ENCODE data around the gene KCNH5. TPM values are rescaled to one million over a fixed set of nuclear protein-coding genes. Genes with fewer than 3 reads are reported as not detected.

Gene KCNH5
- total RNA-seq, 4 donors from 2014 or later, result not detected

GRCh38 chr14:63055631-63056030 lies 10.4 kb upstream of the KCNH5 start:
- DNase-seq, result no peak
- H3K9me3 ChIP-seq, result no peaks in the 10 kb centered on the region
- intact Hi-C loops (cut with DNase I; ENCODE audit: low total_unique reads), result no loop called here
- in situ Hi-C loops (cut with MboI; ENCODE audit: low sequenced_read_pairs in 4 of 4), result no loop called here
- no peak for ATAC-seq
- no peak overlapping the region for H3K27ac ChIP-seq
- H3K4me3 ChIP-seq, result no peak overlapping the region
- H3K27me3 ChIP-seq, result no peaks in the 10 kb centered on the region
- no peak for TF ChIP-seq POLR2A (IDR thresholded peaks at IDR 0.05)
- no peak for TF ChIP-seq CTCF (IDR thresholded peaks at IDR 0.05 in 4 of 5, conservative IDR thresholded peaks at IDR 0.05 in 1 of 5)
- no peaks in the 10 kb centered on the region for H3K4me1 ChIP-seq
- H3K36me3 ChIP-seq, result no peaks in the 10 kb centered on the region

- H3K9me3 ChIP-seq, result no peaks in the 10 kb centered on the region
- in situ Hi-C loops (cut with MboI; ENCODE audit: low sequenced_read_pairs in 4 of 4), result no loop called here
- DNase-seq, result no peak
- intact Hi-C loops (cut with DNase I; ENCODE audit: low total_unique reads), result no loop called here
- H3K4me3 ChIP-seq, result no peak overlapping the region
- H3K36me3 ChIP-seq, result no peaks in the 10 kb centered on the region
- H3K27me3 ChIP-seq, result peaks cover 0 to 10% (median 7%) of the 10 kb centered on the region in 3 donors
- no peak for ATAC-seq
- no peaks in the 10 kb centered on the region for H3K4me1 ChIP-seq
- H3K27ac ChIP-seq, result no peak overlapping the region
- TF ChIP-seq POLR2A (IDR thresholded peaks at IDR 0.05) (no peak), CTCF (IDR thresholded peaks at IDR 0.05 in 4 of 5, conservative IDR thresholded peaks at IDR 0.05 in 1 of 5) (no peak)
Measured at GRCh38 chr14:63051992-63052391, 6.7 kb upstream of the KCNH5 start.

GRCh38 chr14:63051301-63051700 lies 6.0 kb upstream of the KCNH5 start:
- Histone ChIP-seq H3K27ac (no peak overlapping the region), H3K36me3 (no peaks in the 10 kb centered on the region), H3K9me3 (no peaks in the 10 kb centered on the region), H3K4me3 (no peak overlapping the region), H3K4me1 (no peaks in the 10 kb centered on the region), H3K27me3 (peaks cover 6 to 16% (median 11%) of the 10 kb centered on the region in 3 donors)
- intact Hi-C loops (cut with DNase I; ENCODE audit: low total_unique reads) (no loop called here), in situ Hi-C loops (cut with MboI; ENCODE audit: low sequenced_read_pairs in 4 of 4) (no loop called here)
- ATAC-seq (no peak), DNase-seq (no peak)
- TF ChIP-seq CTCF (IDR thresholded peaks at IDR 0.05 in 4 of 5, conservative IDR thresholded peaks at IDR 0.05 in 1 of 5) (no peak), POLR2A (IDR thresholded peaks at IDR 0.05) (no peak)

- in situ Hi-C loops (cut with MboI; ENCODE audit: low sequenced_read_pairs in 4 of 4), result no loop called here
- ATAC-seq, result no peak
Measured at GRCh38 chr14:63050694-63051093, 5.4 kb upstream of the KCNH5 start.

More at GRCh38 chr14:63050694-63051093, 5.4 kb upstream of the KCNH5 start:
- Histone ChIP-seq H3K36me3 (no peaks in the 10 kb centered on the region), H3K27me3 (peaks cover 9 to 22% (median 18%) of the 10 kb centered on the region in 3 donors), H3K4me1 (no peaks in the 10 kb centered on the region), H3K9me3 (no peaks in the 10 kb centered on the region), H3K27ac (no peak overlapping the region), H3K4me3 (no peak overlapping the region)
- intact Hi-C loops (cut with DNase I; ENCODE audit: low total_unique reads), result no loop called here
- no peak for TF ChIP-seq CTCF (IDR thresholded peaks at IDR 0.05 in 4 of 5, conservative IDR thresholded peaks at IDR 0.05 in 1 of 5)
- no peak for TF ChIP-seq POLR2A (IDR thresholded peaks at IDR 0.05)
- no peak for DNase-seq

Data from gastrocnemius medialis (tissue), 4 donors.